Heart left ventricle (tissue), 16 donors: ENCODE data around the gene ZBTB47. TPM values are rescaled to one million over a fixed set of nuclear protein-coding genes. Genes with fewer than 3 reads are reported as not detected.

Source experiments
- ATAC-seq, 4 donors: fragments of 200-7000 bp; cut with Tn5 transposase; one replicate each; pipeline ENCODE4 v1.9.1; 2020 to 2022; ENCODE audit warnings: moderate library complexity in 4 of 4, mild to moderate bottlenecking in 3 of 4, moderate number of reproducible peaks in 1 of 4
- DNase-seq, 5 donors: peaks; one replicate each; pipeline ENCODE4 v3.0.0-alpha.2; 2020
- H3K27ac ChIP-seq, 12 donors: fragments of 200-600 bp; sonication (generic) in 4 of 12; one replicate each; pipeline versions ENCODE4 v1.5.0 to v1.8.0; 2016 to 2022; ENCODE audit warnings: mild to moderate bottlenecking in 2 of 12
- H3K27me3 ChIP-seq, 9 donors: fragments of 200-600 bp; sonication (generic) in 2 of 9; one replicate each; pipeline versions ENCODE4 v1.5.1 to v1.8.0; 2016 to 2022; ENCODE audit warnings: mild to moderate bottlenecking in 3 of 9
- H3K36me3 ChIP-seq, 9 donors: fragments of 200-600 bp; sonication (generic) in 2 of 9; one replicate each; pipeline versions ENCODE4 v1.5.0 to v1.8.0; 2018 to 2022; ENCODE audit warnings: mild to moderate bottlenecking in 2 of 9
- H3K4me1 ChIP-seq, 12 donors: fragments of 200-600 bp; sonication (generic) in 4 of 12; one replicate each; pipeline versions ENCODE4 v1.5.0 to v1.8.0; 2016 to 2022; ENCODE audit warnings: mild to moderate bottlenecking in 3 of 12
- H3K4me3 ChIP-seq, 12 donors: fragments of 200-600 bp; sonication (generic) in 4 of 12; one replicate each; pipeline versions ENCODE4 v1.5.0 to v1.8.0; 2017 to 2022; ENCODE audit warnings: mild to moderate bottlenecking in 9 of 12, moderate library complexity in 4 of 12
- H3K9me3 ChIP-seq, 12 donors: fragments of 200-600 bp; sonication (generic) in 4 of 12; one replicate each; pipeline versions ENCODE4 v1.5.0 to v1.8.0; 2016 to 2022; ENCODE audit warnings: mild to moderate bottlenecking in 1 of 12
- CTCF ChIP-seq, 12 donors: fragments of 200-600 bp; sonication (generic) in 4 of 12; IDR thresholded peaks; one replicate each; pipeline versions ENCODE4 v1.5.0 to v1.8.0; 2018 to 2022; ENCODE audit warnings: antibody characterized with exemption in 12 of 12, mild to moderate bottlenecking in 5 of 12
- POLR2A ChIP-seq, 2 donors: fragments of 450-650 bp; IDR thresholded peaks; one replicate each; pipeline ENCODE4 v1.6.1; 2017; ENCODE audit warnings: antibody characterized with exemption in 2 of 2, mild to moderate bottlenecking in 2 of 2, moderate library complexity in 2 of 2
- WGBS, 4 donors: extraction: QIAGEN DNeasy Blood & Tissue Kit in 2 of 4; methylation state at CpG; one replicate each; pipeline versions ENCODE4 v1.1.5 to v1.1.7; 2013 to 2018; 5-methylcytosine and 5-hydroxymethylcytosine counted together
- intact Hi-C, 10 donors: fragments of 100-400 bp; cut with DNase I; formaldehyde crosslinking; loops; one replicate each; pipeline versions ENCODE4 v1.11.1 to v1.14.2; 2022
- polyA plus RNA-seq, 2 donors: library from polyadenylated mRNA; stranded (reverse); fragments of 200-250 nt; gene quantifications; one replicate each; pipeline ENCODE4 v1.2.3, GENCODE V29; 2013
- total RNA-seq, 9 donors: library from RNA; depleted of rRNA in 2 of 9; stranded (reverse); fragments of >200 nt in 2 of 9; fragmentation: NEBNext Ultra II Directional in 3 of 9; extraction: Animal tissue kit (Norgen Biotek cat#: 25700) in 3 of 9; gene quantifications; one replicate each; pipeline versions ENCODE4 v1.1.0 to v1.2.4, GENCODE V29; 2016 to 2023
- donor health status: ischemic (EF 13 %, LVEDD 7.1; RV severe dilation, severe dysfunction).
- donor health status: healthy with polysubstance abuse.
- donor health status: DM: no; HTN: yes; CAD: no.
- donor health status: DM: no; HTN: no; CAD: no.
- donor health status: ischemic (EF 25% LVEDD 6.9; RV normal size, moderate dysfunction).
- donor health status: ischemic (EF 25% LVEDD 5.7; RV mildly dilated, moderate dysfunction).
- donor health status: healthy.
- donor health status: DM: yes; HTN: yes; CAD: no.
- donor health status: ischemic (EF 35%, LVEDD 5.7; RV mildly dilated, moderate dysfunction).
- donor health status: nonischemic (EF 11% LVEDD 7.7; RV severe dilation, severe dysfunction).
- donor health status: DM: yes; HTN: yes; CAD: no.
- donor health status: PGD.
- donor health status: ischemic (EF 29% LVEDD 5.4; RV normal size, mild dysfunction).
- donor health status: nonischemic (EF 23%, LVEDD 6.1; RV moderate dilation, normal function).

ZBTB47 gene
- total and polyA plus RNA-seq, 11 donors = 76.6 to 184 (median 125) TPM

DNA sequence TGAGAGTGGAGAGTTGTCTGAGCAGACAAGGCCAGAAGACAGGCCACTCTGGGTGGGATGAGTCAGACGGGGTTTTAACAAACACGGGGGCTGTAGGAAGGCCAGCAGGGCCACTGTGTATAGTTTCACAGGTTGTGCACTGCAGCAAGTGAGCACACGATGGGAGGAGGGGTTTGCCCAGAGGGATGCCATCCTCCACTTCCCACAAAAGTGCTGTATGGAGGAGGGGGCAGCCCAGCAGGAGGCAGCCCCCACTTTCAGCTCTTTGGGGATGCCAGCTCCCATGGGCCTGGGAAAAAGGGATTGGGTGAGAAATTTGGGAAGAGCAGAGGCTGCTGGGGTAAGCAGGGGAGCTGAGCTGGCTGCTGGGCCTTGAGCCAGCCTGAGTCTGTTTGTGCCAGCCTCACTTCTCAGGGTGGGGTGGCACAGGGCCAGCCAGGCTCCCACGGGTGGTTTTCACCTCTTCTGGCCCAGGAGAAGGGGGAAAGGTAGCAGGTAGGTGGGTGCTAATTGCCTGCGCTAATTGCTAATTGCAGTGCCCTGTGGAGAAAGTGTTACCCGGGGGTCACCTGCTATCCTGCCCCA lies 6.7 kb downstream of the ZBTB47 start:
- WGBS, 4 donors = 52 to 61% (median 56%) methylated on average over 6 of the region's 6 CpGs
- Histone ChIP-seq H3K27ac (peak overlapping the region in 11 of 12 donors; percentile 7 to 98 (median 55)), H3K36me3 (peaks cover 0 to 22% (median 13%) of the 10 kb centered on the region in 9 donors), H3K27me3 (no peaks in the 10 kb centered on the region), H3K4me3 (no peak overlapping the region), H3K9me3 (no peaks in the 10 kb centered on the region), H3K4me1 (peaks cover 3 to 63% (median 25%) of the 10 kb centered on the region in 12 donors)
- intact Hi-C loops = loop anchor here in 3 of 10 donors (2.0 to 5.0 kb wide), 3 partner anchors 41 to 87 kb away; no protein-coding TSS in a partner anchor
- peak in 3 of 4 donors; percentile 8 to 33 (median 22) for ATAC-seq
- peak in 3 of 5 donors; percentile 43 to 72 (median 44) for DNase-seq
- no peak for TF ChIP-seq CTCF (IDR thresholded peaks at IDR 0.05)
- no peak for TF ChIP-seq POLR2A (IDR thresholded peaks at IDR 0.05)

- H3K27ac ChIP-seq = peak overlapping the region in 9 of 12 donors; percentile 19 to 98 (median 61)
- TF ChIP-seq CTCF (IDR thresholded peaks at IDR 0.05) = peak in 3 of 12 donors; percentile 18 to 43 (median 32)
- no peak for TF ChIP-seq POLR2A (IDR thresholded peaks at IDR 0.05)
- H3K9me3 ChIP-seq = no peaks in the 10 kb centered on the region
- H3K27me3 ChIP-seq = no peaks in the 10 kb centered on the region
- intact Hi-C loops = loop anchor here in 3 of 10 donors (2.0 to 5.0 kb wide), 3 partner anchors 40 to 86 kb away; no protein-coding TSS in a partner anchor
- no peak overlapping the region for H3K4me3 ChIP-seq
- peak in 3 of 4 donors; percentile 32 to 58 (median 36) for ATAC-seq
- 20 to 51% (median 36%) methylated on average over 1 to 4 of the region's 4 CpGs for WGBS, 4 donors
- H3K4me1 ChIP-seq = peaks cover 0 to 63% (median 24%) of the 10 kb centered on the region in 12 donors
- H3K36me3 ChIP-seq = peaks cover 0 to 22% (median 13%) of the 10 kb centered on the region in 9 donors
- DNase-seq = peak in 3 of 5 donors; percentile 43 to 64 (median 52)
Observed at GRCh38 chr3:42660898-42661297, 7.4 kb downstream of the ZBTB47 start.

DNA sequence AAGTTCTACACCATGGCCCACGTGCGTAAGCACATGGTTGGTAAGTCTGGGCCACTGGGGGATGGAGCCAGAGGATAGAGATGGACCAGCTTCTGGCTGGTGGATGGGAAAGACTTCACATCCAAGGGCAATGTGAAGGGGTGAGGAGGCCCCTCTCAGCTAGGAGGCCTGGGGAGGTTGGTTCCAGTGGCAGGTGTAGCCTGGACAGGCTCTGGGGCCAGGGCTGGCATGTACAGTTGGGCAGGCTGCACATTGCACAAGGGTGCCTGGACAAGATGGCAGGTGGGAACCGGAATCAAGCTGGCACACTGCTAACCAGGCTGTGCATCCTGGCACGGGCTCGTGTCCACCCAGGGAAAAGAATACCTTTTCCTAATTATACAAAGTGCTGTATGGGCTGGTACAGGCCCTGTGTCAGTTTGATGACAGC lies 8.1 kb downstream of the ZBTB47 start:
- DNase-seq (no peak), ATAC-seq (no peak)
- no peak for TF ChIP-seq CTCF (IDR thresholded peaks at IDR 0.05)
- no peak for TF ChIP-seq POLR2A (IDR thresholded peaks at IDR 0.05)
- no peaks in the 10 kb centered on the region for H3K27me3 ChIP-seq
- H3K9me3 ChIP-seq = no peaks in the 10 kb centered on the region
- peaks cover 0 to 63% (median 29%) of the 10 kb centered on the region in 12 donors for H3K4me1 ChIP-seq
- no peak overlapping the region for H3K4me3 ChIP-seq
- H3K36me3 ChIP-seq = peaks cover 0 to 22% (median 13%) of the 10 kb centered on the region in 9 donors
- whole genome bisulfite sequencing, 4 donors = 92 to 96% (median 92%) methylated on average over 3 to 5 of the region's 5 CpGs
- intact Hi-C loops = loop anchor here in 3 of 10 donors (2.0 to 5.0 kb wide), 3 partner anchors 39 to 86 kb away; no protein-coding TSS in a partner anchor
- peak overlapping the region in 5 of 12 donors; percentile 19 to 98 (median 64) for H3K27ac ChIP-seq

DNA sequence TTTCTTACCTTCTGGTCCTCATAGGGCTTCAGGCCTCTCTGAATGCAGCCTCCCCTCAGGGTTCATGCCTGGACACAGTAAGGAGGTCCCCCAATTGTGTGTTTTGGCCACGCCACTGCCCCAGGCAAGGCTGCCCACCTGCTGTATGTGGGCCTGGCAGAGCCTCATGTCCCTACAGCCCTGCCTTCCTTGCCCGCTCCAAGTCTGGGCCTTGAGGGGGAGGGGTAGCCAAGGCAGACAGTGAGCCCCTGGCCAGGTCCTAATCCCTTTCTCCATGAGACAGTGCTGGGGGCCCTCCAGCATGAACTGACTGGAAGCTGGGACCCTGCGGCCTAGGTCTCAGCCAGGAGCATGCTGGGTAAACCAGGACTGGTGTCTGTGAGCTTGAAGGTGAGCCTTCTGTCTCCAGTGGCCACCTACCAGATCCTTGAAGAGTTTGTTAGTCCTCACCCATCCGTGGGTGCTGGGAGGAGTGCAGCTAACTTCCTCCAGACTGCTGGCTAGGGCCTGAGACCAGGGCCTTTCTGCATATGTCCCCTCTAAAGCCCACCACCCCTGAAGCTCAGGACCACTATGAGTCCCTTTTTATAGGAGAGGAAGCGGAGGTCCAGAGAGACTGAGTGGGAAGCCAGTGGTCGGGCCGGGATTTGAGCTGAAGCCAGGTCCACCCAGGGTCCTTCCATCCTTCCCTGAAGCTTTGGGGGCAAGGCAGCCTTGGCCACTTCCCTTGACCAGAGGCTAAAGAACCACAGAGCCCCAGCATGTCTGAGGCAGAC lies 8.7 kb downstream of the ZBTB47 start:
- no peaks in the 10 kb centered on the region for H3K9me3 ChIP-seq
- intact Hi-C loops = loop anchor here in 2 of 10 donors (5.0 kb wide), 2 partner anchors 80 to 85 kb away; no protein-coding TSS in a partner anchor
- peaks cover 0 to 22% (median 13%) of the 10 kb centered on the region in 9 donors for H3K36me3 ChIP-seq
- no peaks in the 10 kb centered on the region for H3K27me3 ChIP-seq
- H3K4me3 ChIP-seq = no peak overlapping the region
- 75 to 86% (median 82%) methylated on average over 6 to 7 of the region's 7 CpGs for WGBS, 4 donors
- no peak for TF ChIP-seq CTCF (IDR thresholded peaks at IDR 0.05)
- TF ChIP-seq POLR2A (IDR thresholded peaks at IDR 0.05) = no peak
- DNase-seq (no peak), ATAC-seq (no peak)
- H3K27ac ChIP-seq = peak overlapping the region in 1 of 12 donors; percentile 98
- peaks cover 0 to 66% (median 35%) of the 10 kb centered on the region in 12 donors for H3K4me1 ChIP-seq
